K562 (cell line): ENCODE measurements around the gene NABP1. TPM values are rescaled to one million over a fixed set of nuclear protein-coding genes. Genes with fewer than 3 reads are reported as not detected.
A peak's percentile ranks its signal among the peaks of the same experiment; 100 is the strongest.

Experiments used
- ATAC-seq: fragments of 200-7000 bp; cut with Tn5 transposase; 3 replicates; pipeline ENCODE4 v1.9.1; 2020; ENCODE audit warnings: moderate library complexity
- BruUV-seq: library from RNA; stranded (reverse); fragments of 400-500 nt; replicated peaks from 2 replicates; lab custom pipeline; 2021; lab: Mats Ljungman, UMichigan
- CTCF ChIA-PET: fragments of 300-600 bp; formaldehyde crosslinking; extraction: SDS; loops from one replicate; lab custom pipeline; 2021; ENCODE audit warnings: low intra/inter-chr PET ratio; lab: Yijun Ruan, JAX
- POLR2A ChIA-PET: fragments of 300-600, 350-650 bp; sonication (Branson Sonifier 250); formaldehyde crosslinking; extraction: SDS; loops from one replicate; lab custom pipeline; 2021; ENCODE audit warnings: antibody characterized with exemption, inconsistent platforms; lab: Yijun Ruan, JAX
- DNase-seq, 4 experiments: peaks; one replicate each; pipeline versions ENCODE4 v3.0.0 to v3.0.0-alpha.2; 2011 to 2018; ENCODE audit warnings: low spot score in 3 of 4, mixed read lengths in 3 of 4; ENCODE audit errors: extremely low read depth in 1 of 4
- FAIRE-seq: peaks from 2 replicates; lab custom pipeline; 2011; peaks lifted over from hg19 to GRCh38; lab: Jason Lieb, UNC
- H2AFZ ChIP-seq: 2 replicates; pipeline ENCODE4 v1.6.0; 2011; ENCODE audit warnings: low read depth, low read length, control low read depth, inconsistent platforms
- H3K27ac ChIP-seq: fragments of 200-600 bp; 3 replicates; pipeline ENCODE4 v1.8.0; 2011; ENCODE audit warnings: low read depth, mild to moderate bottlenecking, control low read depth, inconsistent platforms, low read length, moderate library complexity, mixed read lengths; ENCODE audit errors: extremely low read depth
- H3K27me3 ChIP-seq, 2 experiments: fragments of 300-600 bp in 1 of 2; 2 replicates in 1 of 2; 3 replicates in 1 of 2; pipeline versions ENCODE4 v1.6.0 to v1.8.0; 2011; ENCODE audit warnings: inconsistent platforms in 2 of 2, low read length in 2 of 2, mild to moderate bottlenecking in 1 of 2, mixed read lengths in 1 of 2, moderate library complexity in 1 of 2; ENCODE audit not compliant: control insufficient read depth in 2 of 2, insufficient read depth in 2 of 2
- H3K36me3 ChIP-seq: fragments of 300-600 bp; 3 replicates; pipeline ENCODE4 v1.8.0; 2011; ENCODE audit warnings: mild to moderate bottlenecking, low read length, inconsistent platforms; ENCODE audit not compliant: control insufficient read depth, insufficient read depth
- H3K4me1 ChIP-seq, 2 experiments: fragments of 200-600 bp in 1 of 2; replicated peaks in 1 of 2; 2 replicates in 1 of 2; 3 replicates in 1 of 2; pipeline versions ENCODE4 v1.5.1 to v1.8.0; 2011; ENCODE audit warnings: inconsistent platforms in 2 of 2, low read length in 2 of 2, mild to moderate bottlenecking in 1 of 2, mixed read lengths in 1 of 2, moderate library complexity in 1 of 2; ENCODE audit not compliant: control insufficient read depth in 2 of 2, insufficient read depth in 2 of 2
- H3K4me2 ChIP-seq: 2 replicates; pipeline ENCODE4 v1.6.1; 2011; ENCODE audit warnings: low read length, control low read depth, inconsistent platforms, mixed read lengths; ENCODE audit not compliant: insufficient read depth
- H3K4me3 ChIP-seq: fragments of 200-600 bp; sonication (generic), shearing (Covaris generic); 2 replicates; pipeline ENCODE4 v1.5.1; 2016; ENCODE audit warnings: control low read depth, inconsistent platforms
- H3K79me2 ChIP-seq: fragments of 200-600 bp; 3 replicates; pipeline ENCODE4 v1.8.0; 2011; ENCODE audit warnings: low read length, inconsistent platforms; ENCODE audit not compliant: control insufficient read depth, insufficient read depth
- H3K9ac ChIP-seq, 2 experiments: 2 replicates each; pipeline versions ENCODE4 v1.6.0 to v1.6.1; 2011; ENCODE audit warnings: low read depth in 2 of 2, low read length in 2 of 2, control low read depth in 1 of 2, inconsistent platforms in 1 of 2, mild to moderate bottlenecking in 1 of 2, mixed read lengths in 1 of 2; ENCODE audit not compliant: insufficient read depth in 1 of 2
- H3K9me1 ChIP-seq: one replicate; pipeline ENCODE4 v1.6.0; 2011; ENCODE audit warnings: inconsistent platforms, mild to moderate bottlenecking, low read length, moderate library complexity; ENCODE audit not compliant: control insufficient read depth, insufficient read depth
- H3K9me3 ChIP-seq: replicated peaks from 2 replicates; pipeline ENCODE4 v1.5.1; 2011; ENCODE audit warnings: low read depth, low read length, inconsistent platforms; ENCODE audit not compliant: control insufficient read depth, insufficient read depth
- H4K20me1 ChIP-seq: replicated peaks from 2 replicates; pipeline ENCODE4 v1.6.1; 2011; ENCODE audit warnings: low read length, inconsistent platforms, mixed read lengths; ENCODE audit not compliant: control insufficient read depth, insufficient read depth
- CHD4 ChIP-seq: fragments of 200-600 bp; sonication (generic); IDR thresholded peaks from 3 replicates; pipeline ENCODE4 v1.6.1; 2012; ENCODE audit warnings: low read depth, mild to moderate bottlenecking, mixed read lengths, low read length, inconsistent platforms; ENCODE audit not compliant: insufficient read depth, insufficient replicate concordance, poor library complexity, severe bottlenecking
- CREBBP ChIP-seq: IDR thresholded peaks from one replicate; pipeline ENCODE4 v1.6.1; 2012; ENCODE audit warnings: low read depth, mild to moderate bottlenecking, control low read depth, inconsistent platforms, low read length
- CTBP1 ChIP-seq: fragments of 450-650 bp; IDR thresholded peaks from 2 replicates; pipeline ENCODE4 v1.6.1; 2016; ENCODE audit warnings: borderline replicate concordance
- CTCF ChIP-seq, 3 experiments: IDR thresholded peaks in 2 of 3; conservative IDR thresholded peaks in 1 of 3; 2 replicates each; pipeline ENCODE4 v1.5.1; 2011 to 2012; ENCODE audit warnings: low read length in 3 of 3, mild to moderate bottlenecking in 3 of 3, control low read depth in 2 of 3, improper control_type of control experiment in 1 of 3, inconsistent platforms in 1 of 3, low read depth in 1 of 3, mixed read lengths in 1 of 3, moderate library complexity in 1 of 3; ENCODE audit not compliant: insufficient read depth in 2 of 3
- DPF2 ChIP-seq: fragments of 450-650 bp; IDR thresholded peaks from 2 replicates; pipeline ENCODE4 v1.6.1; 2016
- GABPB2 ChIP-seq: fragments of 250-450 bp; sonication (Bioruptor Pico); conservative IDR thresholded peaks from 2 replicates; pipeline ENCODE4 v1.5.1; 2021; ENCODE audit warnings: mild to moderate bottlenecking
- LEF1 ChIP-seq: fragments of 450-650 bp; IDR thresholded peaks from 2 replicates; pipeline ENCODE4 v1.6.1; 2016; ENCODE audit warnings: mild to moderate bottlenecking
- MTA1 ChIP-seq: fragments of 450-650 bp; IDR thresholded peaks from 2 replicates; pipeline ENCODE4 v1.6.1; 2017; ENCODE audit warnings: borderline replicate concordance
- RFX1 ChIP-seq: fragments of 450-650 bp; IDR thresholded peaks from 2 replicates; pipeline ENCODE4 v1.6.1; 2016; ENCODE audit warnings: mild to moderate bottlenecking, moderate library complexity
- RFX5 ChIP-seq: IDR thresholded peaks from 2 replicates; pipeline ENCODE4 v1.6.1; 2011; ENCODE audit warnings: low read depth, mild to moderate bottlenecking, improper control_type of control experiment, low read length
- RFX7 ChIP-seq: fragments of 250-450 bp; sonication (Bioruptor Pico); IDR thresholded peaks from 2 replicates; pipeline ENCODE4 v1.5.1; 2021; ENCODE audit warnings: mild to moderate bottlenecking
- TGIF2 ChIP-seq: sonication (generic); formaldehyde crosslinking; IDR thresholded peaks from 2 replicates; pipeline ENCODE4 v1.8.1; 2022; ENCODE audit warnings: mild to moderate bottlenecking, missing genetic modification reagents, moderate library complexity
- ZNF384 ChIP-seq: IDR thresholded peaks from 2 replicates; pipeline ENCODE4 v1.6.1; 2012; ENCODE audit warnings: low read depth, low read length, improper control_type of control experiment
- ZSCAN32 ChIP-seq: fragments of 450-650 bp; formaldehyde crosslinking; IDR thresholded peaks from 2 replicates; pipeline ENCODE4 v1.4.0; 2020; ENCODE audit warnings: mild to moderate bottlenecking, moderate library complexity
- WGBS: fragments of 100-300 bp; shearing (Covaris generic); methylation state at CpG from one replicate; pipeline ENCODE4 v1.1.6; 2016; ENCODE audit warnings: low coverage, mixed read lengths; ENCODE audit not compliant: insufficient coverage; ENCODE audit errors: missing lambda C conversion rate; 5-methylcytosine and 5-hydroxymethylcytosine counted together
- in situ Hi-C: fragments of 300-500 bp; cut with MboI; formaldehyde crosslinking; loops from 4 replicates; pipeline ENCODE4 v1.15.0; 2018; ENCODE audit warnings: inconsistent platforms, mixed read lengths
- intact Hi-C: fragments of 100-400 bp; cut with micrococcal nuclease; formaldehyde crosslinking; loops from 2 replicates; pipeline ENCODE4 v1.14.2; 2022
- polyA plus RNA-seq, 8 experiments: library from polyadenylated mRNA; depleted of rRNA in 4 of 8; stranded (reverse) in 5 of 8; unstranded in 3 of 8; fragments of >200 nt; fragmentation: Nextera tagmentation in 2 of 8; fragmentation: Illumina TruSeq in 1 of 8; extraction: Ambion mirVana in 2 of 8; extraction: Trizol in 1 of 8; gene quantifications; 2 replicates each; pipeline versions ENCODE4 v1.2.1 to v1.2.3, GENCODE V29; 2011 to 2014; ENCODE audit warnings: inconsistent platforms in 1 of 8, missing spikeins in 1 of 8
- total RNA-seq, 7 experiments: library from RNA; depleted of rRNA in 6 of 7; stranded (reverse); fragments of >200 nt in 6 of 7; fragmentation: Illumina TruSeq in 2 of 7; extraction: Trizol in 2 of 7; gene quantifications; 2 replicates each; pipeline versions ENCODE4 v1.2.1 to v1.2.3, GENCODE V29; 2011 to 2021; ENCODE audit warnings: low replicate concordance in 1 of 7

NABP1 gene
- total and polyA plus RNA-seq, 9 of the 15 experiments (the other 6 are each of a cell fraction or from before 2014, with no cell fraction given), result 12.8 to 44.0 (median 20.2) TPM

GRCh38 chr2:191724015-191724414, 46.1 kb downstream of the NABP1 start:
- in situ Hi-C loops, result no loop called here

GRCh38 chr2:191728750-191729624, 51.1 kb downstream of the NABP1 start:
- FAIRE-seq, result peak; percentile 74
- H3K4me1 ChIP-seq, result peaks cover 0 to 2% of the 10 kb centered on the region in 2 experiments; a peak in 1 of 5 replicates
- ChIA-PET POLR2A (interaction anchor here (0.9 to 1.5 kb wide), 2 partner anchors 9 to 167 kb away, joined by 3 to 4 read pairs; no protein-coding TSS in a partner anchor), CTCF (interaction anchor here (0.9 kb wide), 1 partner anchor 163 kb away, joined by 3 read pairs; no protein-coding TSS in a partner anchor)
- H3K9me1 ChIP-seq, result no peaks in the 10 kb centered on the region
- peak overlapping the region; percentile 14; the same call in 1 of the 2 replicates for H2AFZ ChIP-seq
- H4K20me1 ChIP-seq, result no peaks in the 10 kb centered on the region
- no peak overlapping the region for H3K27ac ChIP-seq
- BruUV-seq, result no TSS peak
- H3K79me2 ChIP-seq, result no peaks in the 10 kb centered on the region
- H3K4me2 ChIP-seq, result no peak overlapping the region
- H3K27me3 ChIP-seq, result no peaks in the 10 kb centered on the region
- WGBS, result 25% methylated on average over 5 of the region's 5 CpGs
- no peaks in the 10 kb centered on the region for H3K36me3 ChIP-seq
- intact Hi-C loops, result no loop called here
- in situ Hi-C loops, result no loop called here
- H3K9ac ChIP-seq, result no peak overlapping the region
- ATAC-seq, result peak; percentile 80
- DNase-seq, result peak in 3 of 4 experiments; percentile 9 to 24 (median 13)
- no peaks in the 10 kb centered on the region for H3K9me3 ChIP-seq
- H3K4me3 ChIP-seq, result no peak overlapping the region
- 0 out of 2 replicates have a peak, but pooled peaks have one; percentile 46 for TF ChIP-seq DPF2
- peak; percentile 46; the same call in 1 of the 2 replicates for TF ChIP-seq ZNF384
- TF ChIP-seq CTBP1, result no peak
- TF ChIP-seq LEF1, result peak; percentile 62; the same call in 1 of the 2 replicates
- no peak for TF ChIP-seq TGIF2
- no peak for TF ChIP-seq CREBBP
- no peak for TF ChIP-seq CHD4
- TF ChIP-seq RFX7 (CRISPR knock-in tag), result no peak
- TF ChIP-seq ZSCAN32, result no peak
- no peak for TF ChIP-seq RFX5
- TF ChIP-seq CTCF (IDR thresholded peaks at IDR 0.05 in 2 of 3, conservative IDR thresholded peaks at IDR 0.05 in 1 of 3; ENCODE audit: insufficient read depth in 2 of 3, low read depth in 1 of 3, low read length in 3 of 3), result peak in 1 of 3 experiments; percentile 19; a peak in 2 of 6 replicates
- TF ChIP-seq MTA1, result no peak

More at GRCh38 chr2:191724015-191724414, 46.1 kb downstream of the NABP1 start:
- H4K20me1 ChIP-seq, result no peaks in the 10 kb centered on the region
- H3K27me3 ChIP-seq, result no peaks in the 10 kb centered on the region
- H3K4me3 ChIP-seq, result no peak overlapping the region
- H3K9ac ChIP-seq, result no peak overlapping the region
- WGBS, result 11% methylated on average over 1 of the region's 1 CpG
- H3K36me3 ChIP-seq, result no peaks in the 10 kb centered on the region
- H3K9me3 ChIP-seq, result no peaks in the 10 kb centered on the region
- DNase-seq, result no peak
- H3K27ac ChIP-seq, result no peak overlapping the region
- CTCF ChIA-PET, result no interaction called here
- no peak for FAIRE-seq
- TF ChIP-seq RFX1, result peak; percentile 38
- no peak for TF ChIP-seq GABPB2 (CRISPR knock-in tag)
- TF ChIP-seq, all 486 proteins: peak for 1
- no peaks in the 10 kb centered on the region; a peak in 1 of 5 replicates for H3K4me1 ChIP-seq
- H3K4me2 ChIP-seq, result no peak overlapping the region
- no peak for ATAC-seq
- no TSS peak for BruUV-seq
- H2AFZ ChIP-seq, result no peak overlapping the region
- H3K79me2 ChIP-seq, result no peaks in the 10 kb centered on the region
- H3K9me1 ChIP-seq, result no peaks in the 10 kb centered on the region
- intact Hi-C loops, result no loop called here
- POLR2A ChIA-PET, result no interaction called here
